SK-N-SH treated with all-trans-retinoic acid at 6 μM for 48 hours (cell line): ENCODE results near the gene OR1L6.

ENCODE experiments used
- ARNTL ChIP-seq: fragments of 450-650 bp; formaldehyde crosslinking; IDR thresholded peaks from 2 replicates; pipeline ENCODE4 v1.5.0; 2020; ENCODE audit warnings: low read depth, mild to moderate bottlenecking, moderate library complexity, borderline replicate concordance
- BACH2 ChIP-seq: fragments of 250-450 bp; sonication (Bioruptor Pico); IDR thresholded peaks from 2 replicates; pipeline ENCODE4 v1.9.0; 2021; ENCODE audit warnings: mild to moderate bottlenecking, borderline replicate concordance
- CSDC2 ChIP-seq: fragments of 250-450 bp; sonication (Bioruptor Pico); IDR thresholded peaks from 2 replicates; pipeline ENCODE4 v1.5.0; 2020; ENCODE audit warnings: mild to moderate bottlenecking, moderate library complexity
- ESRRG ChIP-seq: fragments of 250-450 bp; sonication (Bioruptor Pico); IDR thresholded peaks from 2 replicates; pipeline ENCODE4 v1.6.1; 2021; ENCODE audit warnings: mild to moderate bottlenecking
- ISL1 ChIP-seq: fragments of 250-450 bp; sonication (Bioruptor Pico); IDR thresholded peaks from 2 replicates; pipeline ENCODE4 v2.1.2; 2022; ENCODE audit warnings: mild to moderate bottlenecking, moderate library complexity
- PPARA ChIP-seq: fragments of 250-450 bp; sonication (Bioruptor Pico); IDR thresholded peaks from 2 replicates; pipeline ENCODE4 v1.5.0; 2020; ENCODE audit warnings: mild to moderate bottlenecking, borderline replicate concordance
- ZFP3 ChIP-seq: fragments of 250-450 bp; sonication (Bioruptor Pico); IDR thresholded peaks from 2 replicates; pipeline ENCODE4 v1.5.0; 2020; ENCODE audit warnings: mild to moderate bottlenecking, moderate library complexity
- ZFP30 ChIP-seq: fragments of 450-650 bp; formaldehyde crosslinking; IDR thresholded peaks from 2 replicates; pipeline ENCODE4 v1.5.0; 2022; ENCODE audit warnings: mild to moderate bottlenecking, moderate library complexity
- ZNF8 ChIP-seq: fragments of 450-650 bp; formaldehyde crosslinking; IDR thresholded peaks from 2 replicates; pipeline ENCODE4 v1.5.0; 2020; ENCODE audit warnings: mild to moderate bottlenecking, moderate library complexity
- TF ChIP-seq, protein P1 (sequence below): fragments of 250-450 bp; sonication (Bioruptor Pico); IDR thresholded peaks from 2 replicates; pipeline ENCODE4 v1.8.0; 2020; ENCODE audit warnings: mild to moderate bottlenecking, moderate library complexity, borderline replicate concordance
- TF ChIP-seq, protein P2 (sequence below): fragments of 250-450 bp; sonication (Bioruptor Pico); IDR thresholded peaks from 2 replicates; pipeline ENCODE4 v1.5.0; 2020; ENCODE audit warnings: mild to moderate bottlenecking, moderate library complexity
- TF ChIP-seq, protein P3 (sequence below): fragments of 250-450 bp; sonication (Bioruptor Pico); IDR thresholded peaks from 2 replicates; pipeline ENCODE4 v1.5.1; 2020; ENCODE audit warnings: low read depth, mild to moderate bottlenecking, moderate library complexity

DNA sequence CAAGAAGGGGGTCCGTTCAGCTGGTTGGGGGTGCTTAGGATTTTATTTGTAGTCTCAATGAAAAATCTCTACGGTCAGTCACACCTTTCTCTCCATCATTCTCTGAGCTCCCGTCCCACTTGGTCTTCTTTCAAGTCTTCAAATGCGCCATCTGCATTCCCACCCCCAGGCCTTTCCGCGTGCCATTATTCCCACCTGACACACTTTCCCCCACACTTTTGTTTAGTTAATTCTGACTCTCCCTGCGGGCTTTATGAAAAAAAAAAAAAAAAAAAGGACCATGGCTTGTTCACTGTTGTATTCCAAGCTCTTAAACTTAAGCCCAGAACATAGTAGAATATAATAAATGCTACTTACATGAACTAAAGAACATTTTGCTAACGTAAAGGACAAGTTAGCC lies 34.9 kb downstream of the OR1L6 start:
- TF ChIP-seq CSDC2 (CRISPR knock-in tag) (no peak), ISL1 (CRISPR knock-in tag) (no peak), ZFP30 (CRISPR knock-in tag) (no peak), ARNTL (CRISPR knock-in tag) (no peak), ZFP3 (CRISPR knock-in tag) (no peak), ZNF8 (CRISPR knock-in tag) (no peak), ESRRG (no peak), BACH2 (CRISPR knock-in tag) (no peak), PPARA (CRISPR knock-in tag) (no peak)
- TF ChIP-seq, protein P1, sequence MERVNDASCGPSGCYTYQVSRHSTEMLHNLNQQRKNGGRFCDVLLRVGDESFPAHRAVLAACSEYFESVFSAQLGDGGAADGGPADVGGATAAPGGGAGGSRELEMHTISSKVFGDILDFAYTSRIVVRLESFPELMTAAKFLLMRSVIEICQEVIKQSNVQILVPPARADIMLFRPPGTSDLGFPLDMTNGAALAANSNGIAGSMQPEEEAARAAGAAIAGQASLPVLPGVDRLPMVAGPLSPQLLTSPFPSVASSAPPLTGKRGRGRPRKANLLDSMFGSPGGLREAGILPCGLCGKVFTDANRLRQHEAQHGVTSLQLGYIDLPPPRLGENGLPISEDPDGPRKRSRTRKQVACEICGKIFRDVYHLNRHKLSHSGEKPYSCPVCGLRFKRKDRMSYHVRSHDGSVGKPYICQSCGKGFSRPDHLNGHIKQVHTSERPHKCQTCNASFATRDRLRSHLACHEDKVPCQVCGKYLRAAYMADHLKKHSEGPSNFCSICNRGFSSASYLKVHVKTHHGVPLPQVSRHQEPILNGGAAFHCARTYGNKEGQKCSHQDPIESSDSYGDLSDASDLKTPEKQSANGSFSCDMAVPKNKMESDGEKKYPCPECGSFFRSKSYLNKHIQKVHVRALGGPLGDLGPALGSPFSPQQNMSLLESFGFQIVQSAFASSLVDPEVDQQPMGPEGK, result no peak
- TF ChIP-seq, protein P2, sequence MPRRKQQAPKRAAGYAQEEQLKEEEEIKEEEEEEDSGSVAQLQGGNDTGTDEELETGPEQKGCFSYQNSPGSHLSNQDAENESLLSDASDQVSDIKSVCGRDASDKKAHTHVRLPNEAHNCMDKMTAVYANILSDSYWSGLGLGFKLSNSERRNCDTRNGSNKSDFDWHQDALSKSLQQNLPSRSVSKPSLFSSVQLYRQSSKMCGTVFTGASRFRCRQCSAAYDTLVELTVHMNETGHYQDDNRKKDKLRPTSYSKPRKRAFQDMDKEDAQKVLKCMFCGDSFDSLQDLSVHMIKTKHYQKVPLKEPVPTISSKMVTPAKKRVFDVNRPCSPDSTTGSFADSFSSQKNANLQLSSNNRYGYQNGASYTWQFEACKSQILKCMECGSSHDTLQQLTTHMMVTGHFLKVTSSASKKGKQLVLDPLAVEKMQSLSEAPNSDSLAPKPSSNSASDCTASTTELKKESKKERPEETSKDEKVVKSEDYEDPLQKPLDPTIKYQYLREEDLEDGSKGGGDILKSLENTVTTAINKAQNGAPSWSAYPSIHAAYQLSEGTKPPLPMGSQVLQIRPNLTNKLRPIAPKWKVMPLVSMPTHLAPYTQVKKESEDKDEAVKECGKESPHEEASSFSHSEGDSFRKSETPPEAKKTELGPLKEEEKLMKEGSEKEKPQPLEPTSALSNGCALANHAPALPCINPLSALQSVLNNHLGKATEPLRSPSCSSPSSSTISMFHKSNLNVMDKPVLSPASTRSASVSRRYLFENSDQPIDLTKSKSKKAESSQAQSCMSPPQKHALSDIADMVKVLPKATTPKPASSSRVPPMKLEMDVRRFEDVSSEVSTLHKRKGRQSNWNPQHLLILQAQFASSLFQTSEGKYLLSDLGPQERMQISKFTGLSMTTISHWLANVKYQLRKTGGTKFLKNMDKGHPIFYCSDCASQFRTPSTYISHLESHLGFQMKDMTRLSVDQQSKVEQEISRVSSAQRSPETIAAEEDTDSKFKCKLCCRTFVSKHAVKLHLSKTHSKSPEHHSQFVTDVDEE (CRISPR knock-in tag), result no peak
- TF ChIP-seq, protein P3, sequence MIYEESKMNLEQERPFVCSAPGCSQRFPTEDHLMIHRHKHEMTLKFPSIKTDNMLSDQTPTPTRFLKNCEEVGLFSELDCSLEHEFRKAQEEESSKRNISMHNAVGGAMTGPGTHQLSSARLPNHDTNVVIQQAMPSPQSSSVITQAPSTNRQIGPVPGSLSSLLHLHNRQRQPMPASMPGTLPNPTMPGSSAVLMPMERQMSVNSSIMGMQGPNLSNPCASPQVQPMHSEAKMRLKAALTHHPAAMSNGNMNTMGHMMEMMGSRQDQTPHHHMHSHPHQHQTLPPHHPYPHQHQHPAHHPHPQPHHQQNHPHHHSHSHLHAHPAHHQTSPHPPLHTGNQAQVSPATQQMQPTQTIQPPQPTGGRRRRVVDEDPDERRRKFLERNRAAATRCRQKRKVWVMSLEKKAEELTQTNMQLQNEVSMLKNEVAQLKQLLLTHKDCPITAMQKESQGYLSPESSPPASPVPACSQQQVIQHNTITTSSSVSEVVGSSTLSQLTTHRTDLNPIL, result no peak
